GM12878 (cell line): ENCODE results near the gene ERICH4. TPM values are rescaled to one million over a fixed set of nuclear protein-coding genes. Genes with fewer than 3 reads are reported as not detected.

Source experiments
- ATAC-seq: fragments of 200-7000 bp; cut with Tn5 transposase; 3 replicates; pipeline ENCODE4 v1.9.1; 2020; ENCODE audit warnings: mild to moderate bottlenecking, moderate library complexity
- BruUV-seq: library from RNA; stranded (reverse); fragments of 400-500 nt; replicated peaks from 2 replicates; lab custom pipeline; 2021; lab: Mats Ljungman, UMichigan
- CTCF ChIA-PET: fragments of 300-600 bp; sonication (Branson Sonifier 250); formaldehyde crosslinking; extraction: SDS; loops from one replicate; lab custom pipeline; 2021; ENCODE audit warnings: inconsistent platforms; lab: Yijun Ruan, JAX
- POLR2A ChIA-PET: fragments of 350-600 bp; formaldehyde crosslinking; extraction: SDS; loops from one replicate; lab custom pipeline; 2021; ENCODE audit warnings: inconsistent platforms; lab: Charles Lee
- RAD21 ChIA-PET: fragments of 300-600 bp; sonication (Branson Sonifier 250); formaldehyde crosslinking; loops from one replicate; lab custom pipeline; 2023; ENCODE audit warnings: antibody characterized with exemption; ENCODE audit not compliant: unreplicated experiment; lab: Charles Lee
- SMC1A ChIA-PET: fragments of 300-600 bp; sonication (Branson Sonifier 250); formaldehyde crosslinking; loops from one replicate; lab custom pipeline; 2023; ENCODE audit not compliant: unreplicated experiment, uncharacterized antibody; lab: Charles Lee
- DNase-seq: peaks from one replicate; pipeline ENCODE4 v3.0.0-alpha.2; 2011; ENCODE audit warnings: low read depth, low spot score
- FAIRE-seq: peaks from 3 replicates; lab custom pipeline; 2011; peaks lifted over from hg19 to GRCh38; lab: Jason Lieb, UNC
- H2AFZ ChIP-seq: 2 replicates; pipeline ENCODE4 v1.6.0; 2011; ENCODE audit warnings: low read depth, low read length, control low read depth; ENCODE audit not compliant: control insufficient read depth
- H3K27ac ChIP-seq: 2 replicates; pipeline ENCODE4 v1.5.1; 2011; ENCODE audit warnings: control low read depth; ENCODE audit not compliant: control insufficient read depth, insufficient read depth
- H3K27me3 ChIP-seq, 2 experiments: replicated peaks in 1 of 2; 2 replicates each; pipeline versions ENCODE4 v1.6.0 to v1.6.1; 2011; ENCODE audit warnings: low read length in 1 of 2; ENCODE audit not compliant: control insufficient read depth in 2 of 2, insufficient read depth in 2 of 2
- H3K36me3 ChIP-seq, 2 experiments: 2 replicates each; pipeline ENCODE4 v1.5.1; 2011; ENCODE audit warnings: low read length in 1 of 2; ENCODE audit not compliant: control insufficient read depth in 2 of 2, insufficient read depth in 2 of 2
- H3K4me1 ChIP-seq: 2 replicates; pipeline ENCODE4 v1.6.1; 2011; ENCODE audit warnings: mild to moderate bottlenecking, low read length, moderate library complexity, mixed read lengths; ENCODE audit not compliant: control insufficient read depth, insufficient read depth
- H3K4me2 ChIP-seq: 2 replicates; pipeline ENCODE4 v1.6.0; 2011; ENCODE audit warnings: control low read depth; ENCODE audit not compliant: control insufficient read depth, insufficient read depth
- H3K4me3 ChIP-seq: fragments of 200-600 bp; sonication (generic); 2 replicates; pipeline ENCODE4 v1.5.1; 2016
- H3K79me2 ChIP-seq: 2 replicates; pipeline ENCODE4 v1.6.0; 2011; ENCODE audit warnings: low read length; ENCODE audit not compliant: control insufficient read depth, insufficient read depth
- H3K9ac ChIP-seq: 2 replicates; pipeline ENCODE4 v1.8.0; 2011; ENCODE audit warnings: low read length, control low read depth, mixed read lengths; ENCODE audit not compliant: control insufficient read depth, insufficient read depth
- H3K9me3 ChIP-seq: replicated peaks from 3 replicates; pipeline ENCODE4 v1.5.1; 2011; ENCODE audit warnings: mild to moderate bottlenecking, low read length; ENCODE audit not compliant: control insufficient read depth, insufficient read depth
- H4K20me1 ChIP-seq: 2 replicates; pipeline ENCODE4 v1.6.0; 2011; ENCODE audit not compliant: control insufficient read depth, insufficient read depth
- CBX3 ChIP-seq: fragments of 200-600 bp; sonication (generic); IDR thresholded peaks from 2 replicates; pipeline ENCODE4 v1.6.1; 2016; ENCODE audit warnings: low read depth, borderline replicate concordance
- EGR1 ChIP-seq, 2 experiments: IDR thresholded peaks; 1 replicate in 1 of 2; 2 replicates in 1 of 2; pipeline ENCODE4 v1.6.1; 2011 to 2012; ENCODE audit warnings: low read depth in 2 of 2, low read length in 2 of 2, borderline replicate concordance in 1 of 2, mild to moderate bottlenecking in 1 of 2, moderate library complexity in 1 of 2
- JUNB ChIP-seq: IDR thresholded peaks from 2 replicates; pipeline ENCODE4 v1.6.1; 2016; ENCODE audit warnings: antibody characterized with exemption, mild to moderate bottlenecking
- KLF5 ChIP-seq: fragments of 450-650 bp; IDR thresholded peaks from 2 replicates; pipeline ENCODE4 v1.6.1; 2014; ENCODE audit warnings: mild to moderate bottlenecking; ENCODE audit not compliant: partially characterized antibody
- NFYA ChIP-seq: IDR thresholded peaks from 2 replicates; pipeline ENCODE4 v1.6.1; 2011; ENCODE audit warnings: low read depth, mild to moderate bottlenecking, low read length, improper control_type of control experiment, borderline replicate concordance
- SREBF1 ChIP-seq: IDR thresholded peaks from 2 replicates; pipeline ENCODE4 v1.6.1; 2012; ENCODE audit warnings: mild to moderate bottlenecking, low read length
- TCF3 ChIP-seq: IDR thresholded peaks from 2 replicates; pipeline ENCODE4 v1.6.1; 2012; ENCODE audit warnings: low read depth, mild to moderate bottlenecking, low read length, borderline replicate concordance; ENCODE audit not compliant: insufficient read depth
- ZNF384 ChIP-seq: IDR thresholded peaks from 2 replicates; pipeline ENCODE4 v1.6.1; 2012; ENCODE audit warnings: low read depth, mild to moderate bottlenecking, low read length, improper control_type of control experiment, borderline replicate concordance
- WGBS: methylation state at CpG from one replicate; pipeline ENCODE4 v1.1.6; 2016; ENCODE audit warnings: low lambda C conversion rate; ENCODE audit not compliant: insufficient replicate concordance, insufficient coverage; ENCODE audit errors: missing lambda C conversion rate; 5-methylcytosine and 5-hydroxymethylcytosine counted together
- in situ Hi-C: fragments of 300-500 bp; cut with MboI; formaldehyde crosslinking; loops from 9 replicates; pipeline ENCODE4 v1.14.3; 2018; ENCODE audit warnings: mixed read lengths
- intact Hi-C: fragments of 100-400 bp; cut with micrococcal nuclease; formaldehyde crosslinking; loops from one replicate; pipeline ENCODE4 v1.14.2; 2022; ENCODE audit not compliant: unreplicated experiment
- polyA plus RNA-seq, 11 experiments: library from polyadenylated mRNA; depleted of rRNA in 4 of 11; unstranded in 6 of 11; stranded (reverse) in 5 of 11; fragments of >200 nt; fragmentation: Nextera tagmentation in 4 of 11; fragmentation: Illumina TruSeq in 1 of 11; extraction: Ambion mirVana in 4 of 11; extraction: Trizol in 1 of 11; gene quantifications; 1 replicate in 1 of 11; 2 replicates in 10 of 11; pipeline versions ENCODE4 v1.2.1 to v1.2.3, GENCODE V29; 2011 to 2016; ENCODE audit warnings: inconsistent platforms in 2 of 11, missing spikeins in 2 of 11, low read depth in 1 of 11
- total RNA-seq, 4 experiments: library from RNA; depleted of rRNA in 3 of 4; stranded (reverse); fragments of >200 nt in 3 of 4; fragmentation: Illumina TruSeq in 1 of 4; extraction: Trizol in 1 of 4; gene quantifications; 2 replicates each; pipeline versions ENCODE4 v1.2.1 to v1.2.3, GENCODE V29; 2013 to 2021

Gene ERICH4
- total and polyA plus RNA-seq, 10 of the 15 experiments (the other 5 are each of a cell fraction or from before 2014, with no cell fraction given): not detected

DNA sequence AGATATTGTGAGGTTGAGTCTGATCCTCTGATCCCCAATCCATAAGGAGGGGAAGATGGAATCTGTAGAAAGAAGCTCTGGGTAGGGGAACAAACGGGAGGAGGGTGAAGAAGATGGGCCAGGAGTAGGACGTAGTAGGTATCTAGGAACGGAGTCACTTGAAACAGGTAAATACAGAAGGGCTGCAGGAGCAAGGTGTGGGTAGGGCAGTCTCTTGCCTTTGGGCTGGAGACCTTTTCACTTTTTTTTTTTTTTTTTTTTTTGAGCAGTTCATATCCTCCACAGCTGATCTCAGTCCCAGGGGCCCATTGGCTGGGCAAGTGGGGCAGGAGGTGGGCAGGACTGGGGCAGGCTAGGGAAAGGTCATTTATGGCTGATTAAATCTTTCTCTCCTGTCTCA, 43.9 kb upstream of the ERICH4 start:
- H3K27me3 ChIP-seq: no peaks in the 10 kb centered on the region
- H2AFZ ChIP-seq: no peak overlapping the region
- peak overlapping the region; percentile 99 for H3K9ac ChIP-seq
- intact Hi-C loops (loop anchor here (5.0 kb wide), 1 partner anchor 137 kb away; the partner anchor contains the start of gene HNRNPUL1), in situ Hi-C loops (no loop called here)
- H3K4me3 ChIP-seq: peak overlapping the region; percentile 79
- TF ChIP-seq NFYA (no peak), KLF5 (no peak), ZNF384 (peak; percentile 65; the same call in 1 of the 2 replicates), EGR1 (IDR thresholded peaks at IDR 0.05; ENCODE audit: borderline replicate concordance in 1 of 2, low read depth in 2 of 2, low read length in 2 of 2) (no peak), CBX3 (no peak)
- 48% methylated on average over 3 of the region's 3 CpGs for WGBS
- H3K4me2 ChIP-seq: peak overlapping the region; percentile 89
- no peaks in the 10 kb centered on the region for H4K20me1 ChIP-seq
- BruUV-seq: no TSS peak
- ChIA-PET SMC1A (interaction anchor here (1.2 to 1.3 kb wide), 2 partner anchors 9 to 32 kb away, joined by 4 to 5 read pairs; no protein-coding TSS in a partner anchor), CTCF (interaction anchor here (0.9 to 1.4 kb wide), 3 partner anchors 9 to 41 kb away, joined by 3 read pairs; no protein-coding TSS in a partner anchor), POLR2A (interaction anchor here (0.6 to 1.4 kb wide), 5 partner anchors 9 to 752 kb away, joined by 3 to 6 read pairs (median 4); partner anchors contain the start of gene B9D2), RAD21 (no interaction called here)
- H3K79me2 ChIP-seq: peaks cover 47% of the 10 kb centered on the region
- peaks cover 13% of the 10 kb centered on the region for H3K4me1 ChIP-seq
- no peak overlapping the region for H3K27ac ChIP-seq
- FAIRE-seq: no peak
- DNase-seq: no peak
- no peak for ATAC-seq
- no peaks in the 10 kb centered on the region for H3K9me3 ChIP-seq
- H3K36me3 ChIP-seq: no peaks in the 10 kb centered on the region; a peak in 1 of 4 replicates

- H3K79me2 ChIP-seq: peaks cover 44% of the 10 kb centered on the region
- FAIRE-seq (no peak), ATAC-seq (no peak), DNase-seq (no peak)
- H3K4me1 ChIP-seq: peaks cover 8% of the 10 kb centered on the region
- no TSS peak for BruUV-seq
- TF ChIP-seq TCF3 (no peak), JUNB (no peak), SREBF1 (no peak)
- ChIA-PET RAD21 (no interaction called here), CTCF (interaction anchor here (0.9 to 1.4 kb wide), 3 partner anchors 9 to 41 kb away, joined by 3 read pairs; no protein-coding TSS in a partner anchor), SMC1A (interaction anchor here (1.2 kb wide), 1 partner anchor 32 kb away, joined by 4 read pairs; no protein-coding TSS in a partner anchor), POLR2A (interaction anchor here (0.6 to 1.4 kb wide), 2 partner anchors 9 to 35 kb away, joined by 4 to 6 read pairs; partner anchors contain the start of gene B9D2)
- H3K27ac ChIP-seq: no peak overlapping the region
- H3K4me2 ChIP-seq: no peak overlapping the region; the same call in 1 of the 2 replicates
- H3K27me3 ChIP-seq: no peaks in the 10 kb centered on the region
- in situ Hi-C loops (no loop called here), intact Hi-C loops (loop anchor here (5.0 kb wide), 1 partner anchor 137 kb away; the partner anchor contains the start of gene HNRNPUL1)
- WGBS: 50% methylated on average over 2 of the region's 2 CpGs
- H3K9ac ChIP-seq: no peak overlapping the region
- no peak overlapping the region for H2AFZ ChIP-seq
- no peaks in the 10 kb centered on the region; a peak in 1 of 4 replicates for H3K36me3 ChIP-seq
- no peak overlapping the region for H3K4me3 ChIP-seq
- no peaks in the 10 kb centered on the region for H3K9me3 ChIP-seq
- no peaks in the 10 kb centered on the region for H4K20me1 ChIP-seq
Observed at GRCh38 chr19:41399525-41399924, 43.4 kb upstream of the ERICH4 start.
